Lower lobe of right lung (tissue), 2 donors: ENCODE results near the gene BAZ1A. TPM values are rescaled to one million over a fixed set of nuclear protein-coding genes. Genes with fewer than 3 reads are reported as not detected.
"Not testable (repeated sequence)": the region's sequence is repeated elsewhere in the genome, so short reads cannot be mapped to it uniquely, and the experiment has no call there.

Experiments used
- ATAC-seq, 2 donors: fragments of 200-7000 bp; cut with Tn5 transposase; one replicate each; pipeline ENCODE4 v1.9.1; 2020 to 2022; ENCODE audit warnings: mild to moderate bottlenecking in 2 of 2, moderate library complexity in 2 of 2
- DNase-seq: peaks from one replicate; pipeline ENCODE4 v3.0.0-alpha.2; 2020
- H3K27ac ChIP-seq: fragments of 200-600 bp; one replicate; pipeline ENCODE4 v1.8.0; 2022
- H3K27me3 ChIP-seq: fragments of 200-600 bp; one replicate; pipeline ENCODE4 v1.8.0; 2022; ENCODE audit warnings: low read depth
- H3K36me3 ChIP-seq: fragments of 200-600 bp; one replicate; pipeline ENCODE4 v1.8.0; 2022; ENCODE audit warnings: mild to moderate bottlenecking
- H3K4me1 ChIP-seq: fragments of 200-600 bp; one replicate; pipeline ENCODE4 v1.8.0; 2022
- H3K4me3 ChIP-seq: fragments of 200-600 bp; one replicate; pipeline ENCODE4 v1.8.0; 2022; ENCODE audit warnings: mild to moderate bottlenecking
- H3K9me3 ChIP-seq: fragments of 200-600 bp; one replicate; pipeline ENCODE4 v1.8.0; 2022
- intact Hi-C: fragments of 100-400 bp; cut with DNase I; formaldehyde crosslinking; loops from one replicate; pipeline ENCODE4 v1.11.0; 2022
- total RNA-seq: library from RNA; stranded (reverse); fragmentation: NEBNext Ultra II Directional; extraction: Animal tissue kit (Norgen Biotek cat#: 25700); gene quantifications from one replicate; pipeline ENCODE4 v1.2.1, GENCODE V29; 2021
- TF ChIP-seq, protein P1 (sequence below): fragments of 200-600 bp; IDR thresholded peaks from one replicate; pipeline ENCODE4 v1.8.0; 2022; ENCODE audit warnings: antibody characterized with exemption, mild to moderate bottlenecking
- donor health status: DM: no; HTN: yes; CAD: no; lungs with severe emphysema.

Gene BAZ1A
- total RNA-seq, 1 donor from 2014 or later: 43.5 TPM

DNA sequence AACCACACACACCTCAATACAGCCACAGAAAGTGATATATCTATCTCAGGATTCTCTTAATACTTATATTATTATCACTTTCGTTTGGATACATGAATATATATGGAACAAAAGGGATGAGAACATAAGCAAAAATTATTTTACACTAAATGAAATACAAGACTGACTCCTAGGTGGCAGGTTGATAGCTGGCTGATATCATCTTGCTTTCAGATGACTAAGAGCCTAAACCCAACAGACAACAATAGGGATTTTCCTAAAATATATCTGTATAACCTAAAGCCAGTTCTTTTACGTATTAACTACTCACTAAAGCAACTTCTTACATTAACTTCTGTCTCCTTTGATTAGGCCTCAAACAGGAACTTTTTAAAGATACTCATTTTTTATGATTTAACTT lies 65.1 kb downstream of the BAZ1A start:
- Histone ChIP-seq H3K4me3 (no peak overlapping the region), H3K4me1 (no peaks in the 10 kb centered on the region), H3K27me3 (no peaks in the 10 kb centered on the region), H3K36me3 (peaks cover 31% of the 10 kb centered on the region), H3K9me3 (no peaks in the 10 kb centered on the region), H3K27ac (no peak overlapping the region)
- TF ChIP-seq, protein P1, sequence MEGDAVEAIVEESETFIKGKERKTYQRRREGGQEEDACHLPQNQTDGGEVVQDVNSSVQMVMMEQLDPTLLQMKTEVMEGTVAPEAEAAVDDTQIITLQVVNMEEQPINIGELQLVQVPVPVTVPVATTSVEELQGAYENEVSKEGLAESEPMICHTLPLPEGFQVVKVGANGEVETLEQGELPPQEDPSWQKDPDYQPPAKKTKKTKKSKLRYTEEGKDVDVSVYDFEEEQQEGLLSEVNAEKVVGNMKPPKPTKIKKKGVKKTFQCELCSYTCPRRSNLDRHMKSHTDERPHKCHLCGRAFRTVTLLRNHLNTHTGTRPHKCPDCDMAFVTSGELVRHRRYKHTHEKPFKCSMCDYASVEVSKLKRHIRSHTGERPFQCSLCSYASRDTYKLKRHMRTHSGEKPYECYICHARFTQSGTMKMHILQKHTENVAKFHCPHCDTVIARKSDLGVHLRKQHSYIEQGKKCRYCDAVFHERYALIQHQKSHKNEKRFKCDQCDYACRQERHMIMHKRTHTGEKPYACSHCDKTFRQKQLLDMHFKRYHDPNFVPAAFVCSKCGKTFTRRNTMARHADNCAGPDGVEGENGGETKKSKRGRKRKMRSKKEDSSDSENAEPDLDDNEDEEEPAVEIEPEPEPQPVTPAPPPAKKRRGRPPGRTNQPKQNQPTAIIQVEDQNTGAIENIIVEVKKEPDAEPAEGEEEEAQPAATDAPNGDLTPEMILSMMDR: no peak
- intact Hi-C loops: no loop called here
- DNase-seq: no peak
- no peak for ATAC-seq

DNA sequence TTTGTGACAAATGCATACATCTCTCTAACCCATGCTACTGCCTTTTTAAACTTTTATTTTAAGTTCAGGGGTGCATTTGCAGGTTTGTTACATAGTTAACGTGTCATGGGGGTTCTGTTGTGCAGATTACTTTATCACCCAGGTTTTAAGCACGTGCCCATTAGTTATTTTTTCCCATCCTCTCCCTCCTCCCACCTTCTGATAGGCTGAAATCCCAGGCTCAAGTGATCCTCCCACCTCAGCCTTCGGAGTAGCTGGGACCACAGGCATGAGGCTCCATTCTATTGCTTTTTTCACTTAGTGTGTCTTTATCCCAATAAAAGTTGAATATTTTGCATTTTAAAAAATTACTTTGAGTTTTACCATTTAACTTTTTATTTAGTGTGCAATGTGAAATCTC lies 68.9 kb downstream of the BAZ1A start:
- Histone ChIP-seq H3K9me3 (no peaks in the 10 kb centered on the region), H3K27me3 (no peaks in the 10 kb centered on the region), H3K4me1 (no peaks in the 10 kb centered on the region), H3K27ac (no peak overlapping the region), H3K36me3 (peaks cover 63% of the 10 kb centered on the region), H3K4me3 (no peak overlapping the region)
- DNase-seq: no peak
- TF ChIP-seq, protein P1: no peak
- no peak for ATAC-seq
- intact Hi-C loops: no loop called here

DNA sequence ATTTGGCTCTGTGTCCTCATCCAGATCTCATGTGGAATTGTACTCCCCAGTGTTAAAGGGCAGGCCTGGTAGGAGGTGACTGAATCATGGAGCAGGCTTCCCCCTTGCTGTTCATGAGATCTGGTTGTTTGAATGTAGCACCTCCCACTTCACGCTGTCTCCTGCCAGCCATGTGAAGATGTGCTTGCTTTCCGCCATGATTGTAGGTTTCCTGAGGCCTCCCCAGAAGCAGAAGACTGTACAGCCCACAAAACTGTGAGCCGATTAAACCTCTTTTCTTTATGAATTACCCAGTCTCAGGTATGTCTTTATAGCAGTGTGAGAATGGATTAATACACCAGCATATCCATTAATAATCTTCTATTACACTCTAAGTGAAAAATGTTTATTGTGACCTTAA lies 70.2 kb downstream of the BAZ1A start:
- Histone ChIP-seq H3K4me3 (no peak overlapping the region), H3K4me1 (no peaks in the 10 kb centered on the region), H3K27me3 (no peaks in the 10 kb centered on the region), H3K27ac (no peak overlapping the region), H3K9me3 (no peaks in the 10 kb centered on the region), H3K36me3 (peaks cover 69% of the 10 kb centered on the region)
- ATAC-seq (no peak), DNase-seq (no peak)
- TF ChIP-seq, protein P1: no peak
- intact Hi-C loops: no loop called here

DNA sequence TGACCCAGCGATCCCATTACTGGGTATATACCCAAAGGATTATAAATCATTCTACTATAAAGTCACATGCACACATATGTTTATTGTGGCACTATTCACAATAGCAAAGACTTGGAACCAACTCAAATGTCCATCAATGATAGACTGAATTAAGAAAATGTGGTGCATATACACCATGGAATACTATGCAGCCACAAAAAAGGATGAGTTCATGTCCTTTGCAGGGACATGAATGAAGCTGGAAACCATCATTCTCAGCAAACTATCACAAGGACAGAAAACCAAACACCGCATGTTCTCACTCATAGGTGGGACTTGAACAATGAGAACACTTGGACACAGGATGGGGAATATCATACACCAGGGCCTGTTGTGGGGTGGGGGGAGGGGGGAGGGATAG lies 76.3 kb downstream of the BAZ1A start:
- H3K36me3 ChIP-seq: peaks cover 93% of the 10 kb centered on the region
- H3K4me1 ChIP-seq, DNase-seq, H3K27me3 ChIP-seq, ATAC-seq, H3K9me3 ChIP-seq, H3K27ac ChIP-seq, H3K4me3 ChIP-seq, intact Hi-C loops: not testable (repeated sequence)

DNA sequence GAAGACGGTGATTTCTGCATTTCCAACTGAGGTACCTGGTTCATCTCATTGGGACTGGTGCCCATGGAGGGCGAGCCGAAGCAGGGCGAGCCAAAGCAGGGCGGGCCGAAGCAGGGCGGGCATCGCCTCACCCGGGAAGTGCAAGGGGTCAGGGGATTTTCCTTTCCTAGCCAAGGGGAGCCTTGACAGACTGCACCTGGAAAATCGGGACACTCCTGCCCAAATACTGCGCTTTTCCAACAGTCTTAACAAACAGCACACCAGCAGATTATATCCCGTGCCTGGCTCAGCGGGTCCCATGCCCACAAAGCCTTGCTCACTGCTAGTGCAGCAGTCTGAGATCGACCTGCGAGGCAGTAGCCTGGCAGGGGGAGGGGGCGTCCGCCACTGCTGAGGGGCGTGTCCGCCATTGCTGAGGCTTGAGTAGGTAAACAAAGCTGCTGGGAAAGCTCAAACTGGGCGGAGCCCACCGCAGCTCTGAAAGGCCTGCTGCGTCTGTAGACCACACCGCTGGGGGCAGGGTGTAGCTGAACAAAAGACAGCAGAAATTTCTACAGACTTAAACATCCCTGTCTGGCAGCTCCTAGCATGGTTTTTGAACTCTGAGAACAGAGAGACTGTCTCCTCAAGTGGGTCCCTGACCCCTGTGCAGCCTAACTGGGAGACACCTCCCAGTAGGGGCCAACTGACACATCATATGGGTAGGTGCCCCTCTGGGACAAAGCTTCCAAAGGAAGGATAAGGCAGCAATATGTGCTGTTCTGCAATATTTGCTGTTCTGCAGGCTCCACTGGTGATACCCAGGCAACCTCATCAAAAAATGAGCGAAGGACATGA lies 77.2 kb downstream of the BAZ1A start:
- DNase-seq (no peak), ATAC-seq (no peak)
- no peak overlapping the region for H3K4me3 ChIP-seq
- H3K4me1 ChIP-seq: no peaks in the 10 kb centered on the region
- no peaks in the 10 kb centered on the region for H3K27me3 ChIP-seq
- no peaks in the 10 kb centered on the region for H3K9me3 ChIP-seq
- no peak overlapping the region for H3K27ac ChIP-seq
- TF ChIP-seq, protein P1: no peak
- H3K36me3 ChIP-seq: peaks cover 95% of the 10 kb centered on the region
- intact Hi-C loops: no loop called here

DNA sequence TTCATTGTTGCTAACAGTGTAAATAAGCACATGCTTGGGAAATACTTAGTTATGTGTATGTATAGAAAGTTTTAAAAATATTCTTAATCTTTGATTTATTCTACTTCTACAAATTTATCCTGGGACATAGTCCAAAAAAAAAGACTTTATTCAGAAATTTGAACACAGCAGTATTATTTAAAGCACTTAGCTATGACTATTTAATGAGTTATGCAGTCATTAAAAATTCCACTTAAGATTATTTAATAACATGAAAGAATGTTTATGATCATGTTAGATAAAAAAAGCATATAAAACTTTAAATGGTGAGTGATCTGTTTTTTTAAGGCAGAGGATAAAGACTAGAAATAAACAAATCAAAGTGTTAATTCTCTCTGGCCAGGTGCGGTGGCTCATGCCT lies 78.3 kb downstream of the BAZ1A start:
- intact Hi-C loops: no loop called here
- Histone ChIP-seq H3K4me3 (no peak overlapping the region), H3K36me3 (peaks cover 92% of the 10 kb centered on the region), H3K4me1 (no peaks in the 10 kb centered on the region), H3K9me3 (no peaks in the 10 kb centered on the region), H3K27ac (no peak overlapping the region), H3K27me3 (no peaks in the 10 kb centered on the region)
- no peak for ATAC-seq
- no peak for DNase-seq
- TF ChIP-seq, protein P1: no peak
